Mesothelial cell of epicardium (in vitro differentiated cells): ENCODE data around the gene TMEM187. TPM values are rescaled to one million over a fixed set of nuclear protein-coding genes. Genes with fewer than 3 reads are reported as not detected.

Experiments used
- DNase-seq, 2 experiments: peaks; one replicate each; pipeline ENCODE4 v3.0.0; 2021; ENCODE audit warnings: low spot score in 2 of 2; ENCODE audit not compliant: unreplicated experiment in 2 of 2
- H3K27ac Mint-ChIP-seq: 2 replicates; pipeline ENCODE4 v1.8.0; 2021; ENCODE audit warnings: mixed read lengths
- H3K27me3 Mint-ChIP-seq: 2 replicates; pipeline ENCODE4 v1.8.0; 2021; ENCODE audit warnings: low read depth, mixed read lengths
- H3K36me3 Mint-ChIP-seq: 2 replicates; pipeline ENCODE4 v1.8.0; 2021; ENCODE audit warnings: mixed read lengths
- H3K4me1 Mint-ChIP-seq: 2 replicates; pipeline ENCODE4 v1.8.0; 2021; ENCODE audit warnings: mixed read lengths
- H3K4me3 Mint-ChIP-seq: 2 replicates; pipeline ENCODE4 v1.8.0; 2021; ENCODE audit warnings: mild to moderate bottlenecking, moderate library complexity, mixed read lengths
- H3K9me3 Mint-ChIP-seq: 2 replicates; pipeline ENCODE4 v1.8.0; 2021; ENCODE audit warnings: mixed read lengths
- total RNA-seq: library from RNA; stranded (reverse); gene quantifications from 3 replicates; pipeline ENCODE4 v1.2.1, GENCODE V29; 2021
- TF ChIP-seq, protein P1 (sequence below): fragments of 200-600 bp; sonication (generic); IDR thresholded peaks from one replicate; pipeline ENCODE4 v1.5.0; 2021; ENCODE audit warnings: antibody characterized with exemption; ENCODE audit not compliant: unreplicated experiment

The TMEM187 gene
- total RNA-seq, 1 donor from 2014 or later: 15.0 TPM

DNA sequence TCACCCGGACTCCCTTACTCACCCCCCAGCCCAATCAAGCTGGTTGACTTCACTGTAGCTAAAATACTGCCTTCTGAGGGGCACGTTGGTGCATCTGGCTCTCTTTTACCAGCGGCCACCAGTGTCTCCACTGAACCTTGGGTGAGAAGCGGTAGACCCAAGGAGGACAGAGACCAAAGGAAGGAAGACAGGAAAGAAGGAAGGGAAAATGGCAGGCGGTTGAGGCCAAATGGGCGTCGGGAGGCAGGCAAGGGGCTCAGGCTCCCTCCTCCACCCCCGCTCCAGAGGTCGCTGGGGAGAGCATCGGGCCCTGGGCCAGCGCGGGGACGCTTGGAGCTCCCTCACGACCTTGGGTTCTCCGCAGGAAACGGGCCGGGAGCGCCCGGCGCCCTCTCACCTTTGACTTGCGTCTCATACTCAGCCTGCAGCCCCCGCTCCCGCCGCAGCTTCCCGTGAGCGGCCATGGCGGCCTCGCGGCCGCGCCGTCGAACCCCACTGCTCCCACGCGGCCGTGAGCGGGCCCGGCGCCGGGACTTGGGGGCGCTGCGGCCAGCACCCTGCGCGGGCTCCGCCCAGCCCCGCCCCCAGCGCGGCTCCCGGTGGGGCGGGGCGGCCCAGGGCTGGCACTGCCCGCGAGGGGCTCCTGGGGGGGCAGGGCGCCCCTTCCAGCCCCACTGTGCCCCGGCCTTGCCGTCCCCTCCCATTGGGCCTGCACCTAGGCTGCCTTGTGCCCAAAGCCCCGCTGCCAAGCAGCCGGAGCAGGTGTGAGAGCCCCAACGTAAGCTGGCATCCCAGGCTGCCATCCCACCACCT is 46.6 kb upstream of the TMEM187 start, which contains the start of gene ARHGAP4:
Gene ARHGAP4, minus strand, starts transcription at position 526 of the 813 bp plus-strand sequence. Its CDS starts 62 bp downstream, at position 464.
- TF ChIP-seq, protein P1, sequence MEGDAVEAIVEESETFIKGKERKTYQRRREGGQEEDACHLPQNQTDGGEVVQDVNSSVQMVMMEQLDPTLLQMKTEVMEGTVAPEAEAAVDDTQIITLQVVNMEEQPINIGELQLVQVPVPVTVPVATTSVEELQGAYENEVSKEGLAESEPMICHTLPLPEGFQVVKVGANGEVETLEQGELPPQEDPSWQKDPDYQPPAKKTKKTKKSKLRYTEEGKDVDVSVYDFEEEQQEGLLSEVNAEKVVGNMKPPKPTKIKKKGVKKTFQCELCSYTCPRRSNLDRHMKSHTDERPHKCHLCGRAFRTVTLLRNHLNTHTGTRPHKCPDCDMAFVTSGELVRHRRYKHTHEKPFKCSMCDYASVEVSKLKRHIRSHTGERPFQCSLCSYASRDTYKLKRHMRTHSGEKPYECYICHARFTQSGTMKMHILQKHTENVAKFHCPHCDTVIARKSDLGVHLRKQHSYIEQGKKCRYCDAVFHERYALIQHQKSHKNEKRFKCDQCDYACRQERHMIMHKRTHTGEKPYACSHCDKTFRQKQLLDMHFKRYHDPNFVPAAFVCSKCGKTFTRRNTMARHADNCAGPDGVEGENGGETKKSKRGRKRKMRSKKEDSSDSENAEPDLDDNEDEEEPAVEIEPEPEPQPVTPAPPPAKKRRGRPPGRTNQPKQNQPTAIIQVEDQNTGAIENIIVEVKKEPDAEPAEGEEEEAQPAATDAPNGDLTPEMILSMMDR: no peak
- Mint-ChIP-seq H3K4me3 (peak within 1 kb of the TSS; percentile 78), H3K27me3 (no peaks in the 10 kb centered on the region), H3K36me3 (peaks cover 1% of the 10 kb centered on the region), H3K9me3 (no peaks in the 10 kb centered on the region), H3K4me1 (peaks cover 21% of the 10 kb centered on the region), H3K27ac (peak within 1 kb of the TSS; percentile 92)
- DNase-seq: no peak

DNA sequence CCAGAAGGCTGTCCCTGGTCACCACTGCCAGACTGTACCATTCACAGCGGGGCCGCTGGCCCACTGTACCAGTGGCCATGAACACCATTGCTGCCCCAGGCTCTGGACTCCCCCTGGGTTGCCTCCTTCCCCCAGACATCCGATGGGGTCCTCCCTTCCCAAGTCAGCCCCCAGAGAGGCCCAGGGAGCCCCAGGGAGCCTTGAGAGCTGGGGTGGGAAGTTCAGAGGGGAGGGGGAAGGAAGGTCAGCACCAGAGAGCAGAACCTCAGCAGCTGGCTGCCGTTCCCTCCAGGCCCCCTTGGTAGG is 46.0 kb upstream of the TMEM187 start:
- no peak for DNase-seq
- H3K9me3 Mint-ChIP-seq: no peaks in the 10 kb centered on the region
- TF ChIP-seq, protein P1: no peak
- H3K36me3 Mint-ChIP-seq: peaks cover 4% of the 10 kb centered on the region
- H3K4me3 Mint-ChIP-seq: peak overlapping the region; percentile 78
- peaks cover 21% of the 10 kb centered on the region for H3K4me1 Mint-ChIP-seq
- peak overlapping the region; percentile 92 for H3K27ac Mint-ChIP-seq
- no peaks in the 10 kb centered on the region for H3K27me3 Mint-ChIP-seq

DNA sequence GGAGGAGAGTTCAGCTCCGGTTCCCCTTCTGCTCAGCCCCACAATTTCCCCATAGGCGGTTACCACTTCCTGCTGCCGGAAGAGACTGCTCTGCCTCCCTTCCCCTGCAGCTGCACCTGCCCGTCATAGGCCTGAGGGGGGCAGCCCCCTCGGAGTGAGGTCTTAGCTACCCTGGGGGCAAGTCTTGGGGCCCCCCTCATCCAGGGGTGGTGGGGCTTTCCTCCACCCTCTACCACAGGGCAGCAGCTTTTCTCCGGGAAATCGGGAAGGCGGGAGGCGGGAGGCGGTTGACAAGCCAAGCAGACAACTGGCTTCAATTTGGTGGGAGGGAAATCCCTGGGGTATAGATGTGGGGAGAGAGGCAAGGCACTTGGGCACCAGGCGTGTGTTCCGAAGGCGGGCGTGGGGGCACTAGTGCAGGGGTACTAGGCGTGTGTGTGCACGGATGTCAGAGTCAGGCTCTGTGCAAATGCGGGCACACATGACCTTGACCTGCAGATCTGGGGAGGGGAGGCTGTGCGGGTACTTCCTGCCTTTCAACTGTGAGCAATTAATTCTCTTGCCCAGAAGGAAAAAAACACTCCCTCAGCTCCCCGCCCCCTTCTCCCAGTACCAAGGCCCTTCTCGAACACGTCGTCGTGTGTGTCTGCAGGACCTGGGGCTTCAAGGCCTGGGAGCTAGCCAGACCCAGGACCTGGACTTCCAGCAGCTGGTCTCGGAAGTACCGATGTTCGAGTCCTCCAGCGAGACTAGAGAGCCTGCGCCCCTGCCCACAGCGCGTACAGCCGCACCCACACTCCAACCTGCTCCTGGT is 45.5 kb upstream of the TMEM187 start:
- Mint-ChIP-seq H3K4me1 (peaks cover 21% of the 10 kb centered on the region), H3K36me3 (peaks cover 8% of the 10 kb centered on the region), H3K4me3 (peak overlapping the region; percentile 78), H3K9me3 (no peaks in the 10 kb centered on the region), H3K27ac (peak overlapping the region; percentile 92), H3K27me3 (no peaks in the 10 kb centered on the region)
- no peak for DNase-seq
- TF ChIP-seq, protein P1: no peak

DNA sequence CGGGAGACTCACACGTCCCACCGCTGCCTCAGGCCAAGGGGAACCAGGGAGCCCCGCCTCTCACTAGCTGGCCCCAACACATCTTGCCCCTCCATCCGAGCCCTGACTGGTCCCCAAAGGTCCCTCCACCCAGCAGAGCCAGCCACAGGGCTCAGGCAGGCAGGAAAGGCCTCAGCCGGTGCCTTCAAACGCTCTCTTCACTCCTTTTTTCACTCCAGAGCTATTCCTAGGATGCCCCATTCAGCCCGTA is 45.0 kb upstream of the TMEM187 start:
- DNase-seq: no peak
- Mint-ChIP-seq H3K36me3 (peaks cover 8% of the 10 kb centered on the region), H3K27ac (peak overlapping the region; percentile 92), H3K4me3 (peak overlapping the region; percentile 78), H3K4me1 (peaks cover 21% of the 10 kb centered on the region), H3K27me3 (no peaks in the 10 kb centered on the region), H3K9me3 (no peaks in the 10 kb centered on the region)
- TF ChIP-seq, protein P1: no peak

DNA sequence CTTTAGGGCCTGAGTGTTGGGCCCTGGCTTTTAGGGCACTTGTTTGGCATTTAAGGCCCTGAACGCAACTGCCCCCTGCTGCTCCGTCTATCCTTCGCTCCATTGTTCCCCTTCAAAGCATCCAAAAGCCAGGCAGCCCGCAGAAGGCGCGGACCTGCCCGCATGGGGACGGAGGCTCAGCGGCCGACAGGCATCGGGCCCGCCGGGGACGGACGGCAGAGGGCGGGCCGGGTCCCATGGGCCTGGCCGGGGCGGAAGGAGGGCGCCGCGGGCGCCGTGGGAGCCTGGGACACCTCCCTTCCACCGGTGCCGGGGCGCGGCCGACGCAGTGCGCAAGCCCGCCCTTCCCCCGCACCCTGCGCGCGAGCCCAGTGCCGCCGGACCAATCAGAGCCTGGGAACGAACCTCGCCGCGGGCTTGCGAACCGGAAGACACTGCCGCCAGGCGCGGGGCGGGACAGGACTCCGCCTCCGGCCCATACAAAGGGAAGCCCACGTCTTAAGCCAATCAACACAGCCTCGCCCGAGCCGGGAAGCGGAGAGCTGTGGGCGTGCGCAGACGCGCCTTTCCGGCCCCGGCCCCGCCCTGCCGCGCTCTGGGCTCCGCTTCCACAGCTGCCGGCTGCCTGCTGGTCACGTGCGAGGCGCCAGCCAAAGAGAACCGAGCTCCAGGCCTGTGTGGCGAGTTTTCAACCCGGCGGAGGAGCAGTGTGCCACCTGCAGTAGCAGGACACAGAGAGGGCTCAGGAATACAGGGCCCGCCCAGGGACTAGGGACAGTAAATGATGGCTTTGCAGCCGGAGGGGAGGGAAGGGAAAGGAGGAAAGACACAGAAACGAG is 44.4 kb upstream of the TMEM187 start:
- Mint-ChIP-seq H3K27me3 (no peaks in the 10 kb centered on the region), H3K36me3 (peaks cover 8% of the 10 kb centered on the region), H3K9me3 (no peaks in the 10 kb centered on the region), H3K4me1 (peaks cover 21% of the 10 kb centered on the region), H3K4me3 (peak overlapping the region; percentile 78), H3K27ac (peak overlapping the region; percentile 98)
- TF ChIP-seq, protein P1: no peak
- peak; percentile 85 to 92 for DNase-seq
